ENCODE results near the gene CLIC6. TPM values are rescaled to one million over a fixed set of nuclear protein-coding genes. Genes with fewer than 3 reads are reported as not detected.

The CLIC6 gene
- total RNA-seq, result 1 to 10 TPM; 2.1 to 5.9 (median 3.3) TPM

DNA sequence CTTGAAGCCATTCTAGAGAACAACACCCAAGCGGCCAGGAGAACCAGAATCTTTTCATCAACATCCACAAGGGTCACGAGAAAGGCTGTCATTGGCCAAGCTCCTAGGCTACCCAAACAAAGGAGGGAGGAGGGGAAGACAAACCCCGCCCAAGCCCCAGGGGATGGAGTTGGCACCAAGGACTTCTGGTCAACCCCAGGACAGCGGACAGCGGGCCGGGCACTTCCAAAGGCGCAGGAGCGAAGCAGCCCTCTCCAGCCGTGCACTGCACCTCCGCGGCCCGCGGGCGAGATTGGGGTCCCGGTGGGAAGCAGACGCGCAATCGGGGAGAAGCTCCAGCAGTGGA is at the start of gene CLIC6:
TSS of gene CLIC6 (plus strand) at position 192 of the 346 bp plus-strand sequence. CDS start 395 bp downstream, outside the sequence.
- WGBS, 2 donors, result 19 to 26% methylated on average over 14 to 18 of the region's 18 CpGs
- DNase-seq (ENCODE audit: low spot score in 2 of 2), result peak; percentile 72 to 93
- intact Hi-C loops (cut with DNase I; ENCODE audit: low total_unique reads), result no loop called here
- peak within 1 kb of the TSS; percentile 40 for H3K4me3 ChIP-seq (ENCODE audit: low read depth, poor library complexity, severe bottlenecking)
- TF ChIP-seq POLR2A (IDR thresholded peaks at IDR 0.05), result no peak
- TF ChIP-seq, protein P1, sequence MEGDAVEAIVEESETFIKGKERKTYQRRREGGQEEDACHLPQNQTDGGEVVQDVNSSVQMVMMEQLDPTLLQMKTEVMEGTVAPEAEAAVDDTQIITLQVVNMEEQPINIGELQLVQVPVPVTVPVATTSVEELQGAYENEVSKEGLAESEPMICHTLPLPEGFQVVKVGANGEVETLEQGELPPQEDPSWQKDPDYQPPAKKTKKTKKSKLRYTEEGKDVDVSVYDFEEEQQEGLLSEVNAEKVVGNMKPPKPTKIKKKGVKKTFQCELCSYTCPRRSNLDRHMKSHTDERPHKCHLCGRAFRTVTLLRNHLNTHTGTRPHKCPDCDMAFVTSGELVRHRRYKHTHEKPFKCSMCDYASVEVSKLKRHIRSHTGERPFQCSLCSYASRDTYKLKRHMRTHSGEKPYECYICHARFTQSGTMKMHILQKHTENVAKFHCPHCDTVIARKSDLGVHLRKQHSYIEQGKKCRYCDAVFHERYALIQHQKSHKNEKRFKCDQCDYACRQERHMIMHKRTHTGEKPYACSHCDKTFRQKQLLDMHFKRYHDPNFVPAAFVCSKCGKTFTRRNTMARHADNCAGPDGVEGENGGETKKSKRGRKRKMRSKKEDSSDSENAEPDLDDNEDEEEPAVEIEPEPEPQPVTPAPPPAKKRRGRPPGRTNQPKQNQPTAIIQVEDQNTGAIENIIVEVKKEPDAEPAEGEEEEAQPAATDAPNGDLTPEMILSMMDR (IDR thresholded peaks at IDR 0.05), result no peak

DNA sequence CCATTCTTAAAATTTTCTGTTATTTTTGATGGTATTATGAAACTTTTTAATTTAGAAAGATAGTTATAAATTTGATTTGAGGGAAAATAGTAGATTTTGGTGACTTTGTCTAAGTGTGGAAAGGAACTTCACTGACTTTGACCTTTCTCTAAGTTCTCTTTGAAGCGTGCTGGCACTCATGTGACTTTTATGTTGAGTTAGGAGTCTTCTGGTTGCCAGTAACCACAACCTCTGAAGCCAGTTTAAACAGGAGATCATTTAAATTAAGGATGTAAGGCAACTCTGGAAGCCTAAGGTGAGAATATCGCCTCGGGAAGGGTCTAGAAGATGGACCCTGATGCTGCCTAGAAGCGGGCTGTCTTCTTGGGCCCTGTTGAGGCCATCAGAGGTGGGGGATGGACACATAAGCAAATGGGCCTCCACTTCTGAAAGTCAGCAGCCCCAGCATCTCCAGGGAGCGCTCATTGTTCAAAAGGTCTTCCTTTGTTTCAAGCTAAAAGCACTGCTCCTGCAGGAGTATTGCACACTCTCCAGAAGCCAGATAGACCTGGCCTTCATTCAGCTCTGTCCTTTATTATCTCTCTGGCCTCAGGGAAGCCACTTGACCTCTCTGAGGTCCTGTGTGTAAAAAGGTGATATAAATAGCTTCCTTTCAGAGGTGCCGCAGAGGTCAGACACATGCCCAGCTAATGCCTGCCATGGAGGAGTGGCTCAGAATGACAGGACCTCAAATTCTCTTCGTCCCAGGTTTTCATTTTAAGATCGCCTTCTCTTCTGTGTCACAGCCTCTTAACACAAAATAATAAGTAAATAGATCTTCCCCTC is 48.7 kb upstream of the CLIC6 start:
- intact Hi-C loops (cut with DNase I; ENCODE audit: low total_unique reads), result no loop called here
- DNase-seq (ENCODE audit: low spot score in 2 of 2), result peak in 1 of 2 donors; percentile 59
- H3K4me3 ChIP-seq (ENCODE audit: low read depth, poor library complexity, severe bottlenecking), result no peak overlapping the region
- TF ChIP-seq, protein P1 (IDR thresholded peaks at IDR 0.05), result no peak
- no peak for TF ChIP-seq POLR2A (IDR thresholded peaks at IDR 0.05)
- 78 to 88% methylated on average over 8 of the region's 8 CpGs for WGBS, 2 donors

DNA sequence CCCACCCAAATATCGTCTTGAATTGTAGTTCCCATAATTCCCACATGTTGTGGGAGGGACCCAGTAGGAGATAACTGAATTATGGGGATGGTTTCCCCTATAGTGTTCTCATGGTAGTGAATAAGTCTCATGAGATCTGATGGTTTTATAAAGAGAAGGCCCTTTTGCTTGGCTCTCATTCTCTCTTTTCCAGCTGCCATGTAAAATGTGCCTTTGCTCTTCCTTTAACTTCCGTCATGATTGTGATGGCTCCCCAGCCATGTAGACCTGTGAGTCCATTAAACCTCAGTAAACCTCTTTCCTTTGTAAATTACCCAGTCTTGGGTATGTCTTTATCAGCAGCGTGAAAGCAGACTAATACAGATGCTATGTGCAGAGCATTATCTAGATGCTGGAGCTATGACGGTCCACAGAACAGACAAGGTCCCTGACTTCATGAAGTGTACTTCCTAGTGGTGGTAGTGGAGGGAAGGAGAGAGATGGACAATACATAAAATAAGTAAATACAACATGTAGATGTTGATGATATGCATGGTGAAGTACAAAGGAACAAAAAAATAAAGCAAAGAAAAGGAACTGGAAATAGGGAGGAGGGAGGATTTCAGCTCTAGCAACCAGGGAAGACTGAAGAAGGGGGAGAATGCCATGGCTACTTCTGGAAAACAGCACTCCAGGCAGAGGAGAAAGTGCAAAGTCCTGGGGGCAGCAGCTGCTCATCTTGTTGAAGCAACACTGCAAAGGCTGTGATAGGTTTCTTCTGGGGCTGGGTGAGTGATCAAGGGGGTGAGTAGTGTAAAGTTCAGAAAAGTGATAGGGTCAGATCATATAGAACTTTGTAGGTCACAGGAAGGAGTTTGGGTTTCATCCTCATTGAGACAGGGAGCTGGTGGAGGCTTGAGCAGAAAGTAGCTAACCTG is 47.1 kb upstream of the CLIC6 start:
- no peak overlapping the region for H3K4me3 ChIP-seq (ENCODE audit: low read depth, poor library complexity, severe bottlenecking)
- 86 to 88% methylated on average over 4 of the region's 4 CpGs for WGBS, 2 donors
- intact Hi-C loops (cut with DNase I; ENCODE audit: low total_unique reads), result no loop called here
- DNase-seq (ENCODE audit: low spot score in 2 of 2), result peak in 1 of 2 donors; percentile 18
- TF ChIP-seq POLR2A (IDR thresholded peaks at IDR 0.05), result no peak
- TF ChIP-seq, protein P1 (IDR thresholded peaks at IDR 0.05), result no peak

DNA sequence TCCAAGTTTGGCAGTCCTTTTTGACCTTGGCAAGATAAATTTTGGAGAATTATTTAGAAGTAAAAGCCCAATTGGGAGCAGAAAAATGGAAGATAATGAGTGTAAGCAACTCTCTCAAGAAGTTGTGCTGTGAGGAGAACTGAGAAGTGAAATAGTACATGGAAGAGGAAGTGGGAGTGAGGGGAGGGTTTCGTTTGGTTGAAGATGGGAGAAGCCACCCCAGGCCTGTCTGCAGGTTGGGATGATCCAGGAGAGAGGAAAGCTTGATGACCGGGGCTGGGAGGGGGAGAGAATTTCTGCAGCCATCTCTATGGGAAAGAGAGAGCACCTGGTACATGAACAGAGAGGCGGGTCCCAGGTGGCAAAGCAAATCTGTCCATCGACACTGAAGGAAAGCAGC is 45.3 kb upstream of the CLIC6 start:
- intact Hi-C loops (cut with DNase I; ENCODE audit: low total_unique reads), result no loop called here
- WGBS, 2 donors, result 76 to 77% methylated on average over 4 of the region's 4 CpGs
- TF ChIP-seq POLR2A (IDR thresholded peaks at IDR 0.05), result no peak
- TF ChIP-seq, protein P1 (IDR thresholded peaks at IDR 0.05), result no peak
- DNase-seq (ENCODE audit: low spot score in 2 of 2), result peak in 1 of 2 donors; percentile 61
- H3K4me3 ChIP-seq (ENCODE audit: low read depth, poor library complexity, severe bottlenecking), result no peak overlapping the region

DNA sequence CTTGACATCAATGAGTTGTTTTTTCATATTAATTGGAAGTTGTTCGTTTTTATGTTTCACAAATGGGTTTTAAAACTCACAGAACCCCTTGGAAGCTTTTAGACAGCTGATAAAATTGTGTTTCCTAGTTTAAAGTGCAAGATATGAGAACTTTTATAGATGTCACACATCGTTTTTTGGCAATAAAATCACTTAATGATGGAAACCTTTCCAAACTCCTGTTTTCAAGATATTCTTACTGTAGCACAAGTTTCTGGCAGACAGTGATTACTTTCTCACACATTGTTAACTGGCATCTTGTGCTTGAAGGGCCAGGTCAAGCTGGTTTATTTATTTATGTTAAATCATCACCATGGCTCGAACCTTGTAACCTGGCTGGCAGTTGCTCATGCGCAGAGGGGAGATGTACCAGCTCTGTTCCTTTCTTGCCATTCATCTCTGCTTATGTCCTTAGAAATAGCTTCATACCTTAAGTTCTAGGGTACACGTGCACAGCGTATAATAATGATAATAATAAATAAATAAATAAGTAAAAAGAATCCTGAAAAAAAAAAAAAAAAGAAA is 43.7 kb upstream of the CLIC6 start:
- peak in 1 of 2 donors; percentile 4 for DNase-seq (ENCODE audit: low spot score in 2 of 2)

More for the DNA sequence above, 43.7 kb upstream of the CLIC6 start:
- WGBS, 2 donors, result 68 to 71% methylated on average over 6 of the region's 6 CpGs
- intact Hi-C loops (cut with DNase I; ENCODE audit: low total_unique reads), result no loop called here
- H3K4me3 ChIP-seq (ENCODE audit: low read depth, poor library complexity, severe bottlenecking), result no peak overlapping the region
- TF ChIP-seq, protein P1 (IDR thresholded peaks at IDR 0.05), result no peak
- no peak for TF ChIP-seq POLR2A (IDR thresholded peaks at IDR 0.05)
